Stimulated activated CD8-positive, alpha-beta memory T cell treated with anti-CD3 and anti-CD28 coated beads, Interleukin-4, amount 100 ng/mL, for 24 hours (primary cell): Measurements from ENCODE around the gene PLSCR2.
"Not testable (repeated sequence)": the region's sequence is repeated elsewhere in the genome, so short reads cannot be mapped to it uniquely, and the experiment has no call there.

ENCODE experiments used
- DNase-seq: peaks from one replicate; pipeline ENCODE4 v3.0.0-alpha.2; 2020; ENCODE audit warnings: low read depth

Gene PLSCR2

DNA sequence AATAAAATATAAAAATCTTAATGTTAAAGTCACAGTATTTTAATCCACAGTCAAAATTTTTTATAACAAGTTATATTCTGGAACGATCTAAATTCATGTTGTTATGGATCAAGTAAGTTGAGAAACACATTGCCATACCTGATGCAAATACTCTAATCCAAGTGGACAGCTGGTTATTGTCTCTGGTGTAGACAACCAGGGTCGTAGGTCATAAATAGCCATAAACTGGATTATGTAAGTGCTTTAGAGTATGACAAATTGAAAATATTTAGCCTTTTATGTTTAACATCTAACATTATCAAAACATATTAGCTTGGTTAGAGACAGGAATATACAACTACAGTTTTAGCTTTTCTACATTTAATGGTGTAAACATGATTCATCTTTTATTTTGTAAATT is 53.0 kb downstream of the PLSCR2 start:
- DNase-seq: no peak

DNA sequence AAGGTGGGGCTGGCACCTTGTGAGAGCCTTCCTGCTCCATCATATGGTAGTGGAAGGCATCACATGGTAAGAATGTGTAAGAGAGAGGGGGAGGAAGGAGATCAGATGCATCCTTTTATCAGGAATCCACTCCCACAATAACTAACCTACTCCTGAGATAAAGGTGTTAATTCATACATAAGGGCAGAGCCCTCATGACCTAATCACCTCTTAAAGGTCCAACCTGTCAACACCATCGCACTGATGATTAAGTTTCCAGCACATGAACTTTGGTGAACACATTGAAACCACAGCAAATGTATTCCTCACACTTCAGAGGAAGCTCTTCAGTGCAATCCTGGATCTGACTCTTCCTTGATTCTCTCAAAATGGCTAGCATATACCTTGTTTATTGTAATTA is 55.4 kb downstream of the PLSCR2 start:
- no peak for DNase-seq

DNA sequence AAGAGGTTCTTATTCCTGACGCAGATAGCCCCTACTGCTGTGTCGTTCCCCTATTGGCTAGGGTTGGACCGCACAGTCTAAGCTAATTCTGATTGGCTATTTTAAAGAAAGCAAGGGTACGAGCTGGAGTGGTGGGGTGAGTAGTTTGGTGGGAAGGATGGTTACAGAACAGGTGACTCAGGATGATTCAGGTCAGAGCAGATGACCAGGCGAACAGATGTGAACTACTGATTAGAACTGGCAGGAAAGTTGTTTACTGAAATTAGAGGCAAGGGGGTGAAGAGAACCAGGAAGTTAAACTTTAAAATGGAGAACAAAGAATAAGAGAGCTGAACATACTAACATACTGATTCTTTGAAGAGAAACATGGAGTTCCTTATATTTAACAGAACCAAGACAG is 56.6 kb downstream of the PLSCR2 start:
- DNase-seq: not testable (repeated sequence)

DNA sequence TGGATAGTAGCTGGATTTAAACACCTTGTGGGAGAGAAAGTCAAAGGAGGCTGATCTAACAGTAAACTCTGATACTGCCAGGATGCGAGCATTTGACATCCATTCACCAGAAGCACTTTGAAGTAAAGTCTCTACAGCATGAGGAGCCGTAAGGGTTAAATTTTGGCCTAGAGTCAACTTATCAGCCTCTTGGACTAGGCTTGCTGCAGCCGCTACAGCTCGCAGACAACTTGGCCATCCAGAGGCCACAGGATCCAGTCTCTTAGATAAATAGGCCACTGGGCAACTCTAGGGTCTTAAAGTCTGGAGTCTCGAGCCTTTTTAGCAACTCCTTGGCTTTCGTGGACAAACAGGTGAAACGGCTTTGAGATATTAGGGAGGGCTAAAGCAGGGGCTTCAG is 61.4 kb downstream of the PLSCR2 start:
- no peak for DNase-seq

DNA sequence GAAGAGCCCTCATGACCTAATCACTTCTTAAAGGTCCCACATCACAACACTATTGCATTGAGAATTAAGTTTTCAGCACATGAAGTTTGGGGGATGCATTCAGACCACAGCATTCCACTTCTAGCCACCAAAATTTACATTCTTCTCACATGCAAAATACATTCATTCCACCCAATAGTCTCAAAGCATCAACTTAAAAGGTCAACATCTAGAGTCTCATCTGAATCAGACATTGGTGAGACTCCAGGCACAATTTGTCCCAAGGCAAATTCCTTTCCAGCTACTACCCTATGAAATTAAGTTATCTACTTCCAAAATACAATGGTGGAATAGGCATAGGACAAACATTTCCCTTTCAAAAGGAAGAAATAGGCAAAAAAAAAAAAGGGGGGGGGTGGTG is 64.9 kb downstream of the PLSCR2 start:
- DNase-seq: no peak

DNA sequence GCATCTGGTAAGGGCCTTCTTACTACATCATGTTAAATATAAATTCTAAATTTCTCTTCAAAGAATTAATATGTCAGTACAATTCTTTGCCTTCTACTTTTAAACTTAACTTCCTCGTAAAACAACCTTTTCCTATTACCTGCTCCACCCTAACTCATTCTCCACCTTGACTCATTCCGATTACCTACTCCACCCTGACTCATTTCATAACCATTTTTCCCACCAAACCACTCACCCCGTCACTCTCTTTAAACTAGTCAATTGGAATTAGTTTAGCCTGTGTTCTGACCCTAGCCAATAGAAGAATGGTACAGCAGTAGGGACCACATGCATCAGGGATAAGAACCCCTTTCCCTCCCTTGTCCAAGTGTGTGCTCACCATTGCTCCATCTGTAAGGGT is 65.6 kb downstream of the PLSCR2 start:
- DNase-seq: no peak

DNA sequence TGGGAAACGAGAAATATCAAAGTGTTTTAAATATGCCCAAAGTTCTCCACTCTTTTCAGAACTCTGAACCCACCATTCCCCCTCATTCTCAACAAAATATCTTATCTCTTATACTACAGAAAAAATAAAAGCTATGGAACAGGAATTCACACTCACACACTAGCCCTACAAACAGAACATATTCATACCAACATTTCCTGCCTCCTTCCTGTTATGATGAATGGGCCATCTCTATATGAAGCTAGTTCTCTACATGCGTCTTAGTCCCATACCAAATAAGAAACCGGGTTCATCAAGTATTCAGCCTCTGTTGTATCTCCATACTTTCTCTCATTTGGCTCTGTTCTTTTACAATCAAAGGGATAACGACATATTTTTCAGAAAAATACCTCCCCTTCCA is 72.6 kb downstream of the PLSCR2 start:
- DNase-seq: no peak

DNA sequence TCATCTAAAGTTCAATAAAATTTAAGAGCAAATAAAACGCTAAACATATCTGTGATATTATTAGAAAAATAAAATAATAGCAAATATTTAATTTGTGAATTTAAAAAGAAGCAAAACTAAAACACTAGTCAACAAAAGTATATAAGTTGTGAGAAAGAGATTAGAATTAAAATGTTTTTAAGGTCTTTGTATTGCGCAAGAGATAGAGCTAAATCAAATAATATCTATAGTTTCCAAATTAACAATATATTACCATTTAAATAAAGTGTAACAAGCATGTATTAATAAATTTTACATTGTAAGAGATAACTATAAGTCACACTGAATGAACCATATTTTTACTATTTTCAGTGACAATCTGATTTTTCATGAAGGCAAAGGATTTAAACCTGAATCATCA is 74.2 kb downstream of the PLSCR2 start:
- no peak for DNase-seq

DNA sequence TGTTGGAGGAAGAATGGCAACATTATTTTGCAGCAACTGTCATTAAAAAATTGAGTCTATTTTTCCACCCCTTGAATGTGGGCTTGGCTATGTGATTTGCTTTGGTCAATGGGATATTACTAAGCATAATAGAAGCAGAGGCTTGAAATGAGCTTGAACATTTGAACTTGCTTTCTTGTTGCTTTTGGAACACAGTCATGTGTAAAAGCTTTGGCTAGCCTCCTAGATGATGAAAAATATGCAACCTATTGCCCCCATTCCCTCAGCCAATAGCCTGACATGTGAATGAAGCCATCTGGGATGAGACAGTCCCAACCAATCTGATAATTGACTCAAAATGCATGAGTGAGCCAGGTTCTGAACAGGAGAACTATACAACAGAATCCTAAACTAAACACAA is 78.4 kb downstream of the PLSCR2 start:
- no peak for DNase-seq

DNA sequence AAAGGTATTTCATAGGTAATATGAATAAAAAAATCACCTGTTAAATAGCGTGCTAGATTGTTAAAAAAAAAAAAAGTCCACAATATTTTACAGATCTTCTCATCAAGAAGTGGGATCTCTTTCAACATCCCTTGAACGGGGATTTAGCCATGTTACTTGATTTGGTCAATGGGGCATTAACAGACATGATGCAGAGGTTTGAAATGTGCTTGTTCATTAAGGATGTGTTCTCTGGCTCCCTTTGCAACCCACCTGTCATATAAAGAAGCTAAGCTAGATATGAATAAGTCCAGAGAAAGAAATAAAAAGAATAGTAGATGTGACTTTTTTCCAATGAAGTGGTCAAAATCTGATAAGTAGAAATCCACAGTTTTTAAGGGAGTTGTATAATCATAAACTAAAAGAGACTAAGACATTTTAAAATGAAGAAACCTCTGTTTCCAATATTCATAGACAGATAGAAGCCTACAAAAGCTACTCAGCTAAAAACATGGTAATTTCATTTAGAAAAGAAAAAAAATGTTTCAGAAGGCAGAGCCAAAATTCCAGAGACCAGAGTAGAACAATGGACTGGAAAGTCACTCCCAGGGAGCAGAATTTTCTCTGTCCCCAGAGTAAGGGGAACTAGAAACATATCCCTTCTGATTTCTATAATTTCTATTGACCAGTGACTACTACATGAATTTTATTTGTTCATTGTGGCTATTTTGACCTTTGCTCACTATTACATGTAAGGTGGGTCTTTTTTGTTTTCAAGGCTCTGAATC is 79.2 kb downstream of the PLSCR2 start:
- DNase-seq: no peak

DNA sequence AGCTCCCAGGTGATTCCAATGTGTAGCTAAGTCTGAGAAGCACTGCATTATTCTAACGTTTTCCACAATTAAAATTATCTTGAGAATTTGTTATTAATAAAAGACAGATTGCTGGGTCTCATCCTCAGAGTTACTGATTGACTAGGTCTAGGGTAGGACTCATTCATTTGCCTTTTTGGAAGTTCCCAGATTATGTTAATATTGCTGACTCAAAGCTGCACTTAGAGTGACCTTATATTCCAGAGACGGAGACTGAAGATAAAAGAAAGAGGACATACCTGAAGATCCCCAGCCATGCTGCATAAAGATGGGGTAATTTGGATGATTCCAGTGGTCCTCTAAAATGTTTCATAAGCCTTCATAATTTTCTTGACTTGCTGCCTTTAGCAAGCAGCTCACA is 81.8 kb downstream of the PLSCR2 start:
- no peak for DNase-seq

DNA sequence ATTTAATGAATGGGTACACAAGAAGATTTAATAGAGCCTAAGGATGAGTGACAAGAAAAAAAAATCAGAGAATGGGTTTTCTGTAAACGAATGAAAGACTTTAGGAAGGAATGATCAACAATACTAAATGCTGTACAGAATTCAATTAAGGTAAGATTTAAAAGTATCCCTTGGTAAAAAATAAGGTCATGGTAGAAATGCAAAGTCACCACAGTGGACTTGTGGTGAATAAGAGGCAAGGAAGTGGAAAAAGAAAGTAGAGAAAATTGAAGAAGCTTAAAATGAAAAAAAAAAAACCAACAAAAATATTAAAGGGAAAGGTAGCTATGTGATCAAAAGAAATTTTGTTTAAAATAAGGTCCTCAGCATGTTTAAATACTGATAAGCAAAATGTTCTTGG is 82.4 kb downstream of the PLSCR2 start:
- DNase-seq: no peak

DNA sequence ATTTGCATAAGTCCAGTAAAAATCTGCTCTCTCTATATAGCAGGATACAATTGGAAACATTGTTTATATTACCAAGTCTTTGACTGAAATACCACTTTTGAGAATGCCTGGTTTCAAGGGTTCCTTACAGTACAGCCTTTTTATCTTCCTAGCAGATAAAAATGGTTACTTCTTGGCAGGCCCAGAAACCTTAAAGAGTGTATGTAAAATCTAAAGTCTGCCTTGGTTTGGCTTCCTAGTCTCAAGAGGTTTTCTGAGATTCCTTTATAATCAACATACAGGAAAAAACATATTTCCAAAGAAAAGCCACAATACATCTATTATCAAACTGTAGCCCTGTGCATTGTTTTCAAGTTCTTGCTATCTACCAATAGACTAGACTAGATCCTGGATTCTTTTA is 84.6 kb downstream of the PLSCR2 start:
- DNase-seq: no peak
